ENCODE results near the gene EPS15. TPM values are rescaled to one million over a fixed set of nuclear protein-coding genes. Genes with fewer than 3 reads are reported as not detected.

Gene EPS15
- total and polyA plus RNA-seq, 10 donors, result 24.2 to 142 (median 126) TPM

GRCh38 chr1:51560034-51560433 lies 41.0 kb upstream of the EPS15 start:
- 77 to 91% (median 84%) methylated on average over 6 of the region's 6 CpGs for WGBS, 5 donors
- no peak for DNase-seq
- H3K4me1 ChIP-seq, result peaks cover 0 to 12% (median 7%) of the 10 kb centered on the region in 6 donors
- no peaks in the 10 kb centered on the region for H3K36me3 ChIP-seq
- H3K4me3 ChIP-seq, result no peak overlapping the region
- no peaks in the 10 kb centered on the region for H3K27me3 ChIP-seq (replicated peaks in 1 of 7)
- no peaks in the 10 kb centered on the region for H3K9me3 ChIP-seq
- H3K27ac ChIP-seq, result peak overlapping the region in 1 of 8 donors; percentile 27
- intact Hi-C loops (cut with DNase I; ENCODE audit: low total_unique reads), result no loop called here
- TF ChIP-seq POLR2AphosphoS5 (IDR thresholded peaks at IDR 0.05) (no peak), CTCF (IDR thresholded peaks at IDR 0.05 in 8 of 11, conservative IDR thresholded peaks at IDR 0.05 in 3 of 11) (no peak), POLR2A (IDR thresholded peaks at IDR 0.05) (no peak)

- Histone ChIP-seq H3K4me1 (peaks cover 0 to 11% (median 7%) of the 10 kb centered on the region in 6 donors), H3K27me3 (replicated peaks in 1 of 7) (no peaks in the 10 kb centered on the region), H3K9me3 (no peaks in the 10 kb centered on the region), H3K4me3 (no peak overlapping the region), H3K36me3 (no peaks in the 10 kb centered on the region), H3K27ac (peak overlapping the region in 1 of 8 donors; percentile 27)
- no peak for TF ChIP-seq POLR2AphosphoS5 (IDR thresholded peaks at IDR 0.05)
- TF ChIP-seq POLR2A (IDR thresholded peaks at IDR 0.05), result no peak
- no peak for TF ChIP-seq CTCF (IDR thresholded peaks at IDR 0.05 in 8 of 11, conservative IDR thresholded peaks at IDR 0.05 in 3 of 11)
- DNase-seq, result no peak
- intact Hi-C loops (cut with DNase I; ENCODE audit: low total_unique reads), result no loop called here
Measured at GRCh38 chr1:51559501-51559900, 40.4 kb upstream of the EPS15 start.

DNA sequence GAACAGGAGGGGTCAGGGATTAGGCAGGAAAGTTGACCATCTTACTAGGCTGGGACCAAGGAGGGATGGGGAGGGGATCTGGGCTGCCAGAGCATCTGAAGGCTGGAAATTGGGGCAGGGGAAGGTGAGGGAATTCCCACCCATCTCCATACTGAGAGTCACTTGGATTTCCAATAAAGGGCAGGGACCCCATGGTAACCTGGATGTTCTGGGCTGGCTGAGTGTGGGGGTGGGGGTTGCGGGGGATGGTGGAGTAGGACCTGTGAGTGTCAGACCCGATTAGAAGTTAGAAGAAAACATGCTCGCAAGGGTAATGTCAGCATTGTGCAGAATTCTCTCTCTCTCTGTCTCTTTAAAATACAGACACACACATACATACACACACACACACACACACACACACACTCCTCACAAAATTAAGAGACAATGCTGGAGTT lies 40.0 kb upstream of the EPS15 start:
- Histone ChIP-seq H3K4me3 (no peak overlapping the region), H3K36me3 (no peaks in the 10 kb centered on the region), H3K27ac (no peak overlapping the region), H3K9me3 (no peaks in the 10 kb centered on the region), H3K27me3 (replicated peaks in 1 of 7) (no peaks in the 10 kb centered on the region), H3K4me1 (peaks cover 0 to 6% (median 2%) of the 10 kb centered on the region in 6 donors)
- no peak for DNase-seq
- WGBS, 5 donors, result 77 to 100% (median 85%) methylated on average over 3 of the region's 3 CpGs
- intact Hi-C loops (cut with DNase I; ENCODE audit: low total_unique reads), result no loop called here
- TF ChIP-seq POLR2AphosphoS5 (IDR thresholded peaks at IDR 0.05), result no peak
- TF ChIP-seq CTCF (IDR thresholded peaks at IDR 0.05 in 8 of 11, conservative IDR thresholded peaks at IDR 0.05 in 3 of 11), result no peak
- TF ChIP-seq POLR2A (IDR thresholded peaks at IDR 0.05), result no peak

GRCh38 chr1:51558375-51558924 lies 39.4 kb upstream of the EPS15 start:
- Histone ChIP-seq H3K27ac (no peak overlapping the region), H3K27me3 (replicated peaks in 1 of 7) (no peaks in the 10 kb centered on the region), H3K4me3 (no peak overlapping the region), H3K4me1 (peaks cover 0 to under 1% (median 0%) of the 10 kb centered on the region in 6 donors), H3K9me3 (no peaks in the 10 kb centered on the region), H3K36me3 (no peaks in the 10 kb centered on the region)
- no peak for DNase-seq
- TF ChIP-seq CTCF (IDR thresholded peaks at IDR 0.05 in 8 of 11, conservative IDR thresholded peaks at IDR 0.05 in 3 of 11), result no peak
- TF ChIP-seq POLR2A (IDR thresholded peaks at IDR 0.05), result no peak
- no peak for TF ChIP-seq POLR2AphosphoS5 (IDR thresholded peaks at IDR 0.05)
- intact Hi-C loops (cut with DNase I; ENCODE audit: low total_unique reads), result no loop called here
- 66 to 90% (median 85%) methylated on average over 5 of the region's 5 CpGs for WGBS, 5 donors

All from spleen (tissue), 11 donors.